ENCODE measurements around the gene CREB3L4.

CREB3L4 gene

GRCh38 chr1:153932156-153933131 lies 35.3 kb upstream of the CREB3L4 start:
- no peak for TF ChIP-seq CTCF (IDR thresholded peaks at IDR 0.05; ENCODE audit: low read depth, low read length)
- no peak overlapping the region for H3K4me3 ChIP-seq (ENCODE audit: low read depth, low read length)
- no peak for DNase-seq (ENCODE audit: low read depth, low spot score)
- in situ Hi-C loops (cut with HindIII; ENCODE audit: low sequenced_read_pairs) = no loop called here

- H3K4me3 ChIP-seq (ENCODE audit: low read depth, low read length) = no peak overlapping the region
- no peak for TF ChIP-seq CTCF (IDR thresholded peaks at IDR 0.05; ENCODE audit: low read depth, low read length)
- DNase-seq (ENCODE audit: low read depth, low spot score) = no peak
- in situ Hi-C loops (cut with HindIII; ENCODE audit: low sequenced_read_pairs) = no loop called here
Observed at GRCh38 chr1:153933430-153933829, 34.3 kb upstream of the CREB3L4 start.

- in situ Hi-C loops (cut with HindIII; ENCODE audit: low sequenced_read_pairs) = no loop called here
Observed at GRCh38 chr1:153933955-153934354, 33.7 kb upstream of the CREB3L4 start.

GRCh38 chr1:153934746-153935145 lies 33.0 kb upstream of the CREB3L4 start:
- H3K4me3 ChIP-seq (ENCODE audit: low read depth, low read length) = no peak overlapping the region
- in situ Hi-C loops (cut with HindIII; ENCODE audit: low sequenced_read_pairs) = no loop called here
- DNase-seq (ENCODE audit: low read depth, low spot score) = no peak
- no peak for TF ChIP-seq CTCF (IDR thresholded peaks at IDR 0.05; ENCODE audit: low read depth, low read length)

More at GRCh38 chr1:153933955-153934354, 33.7 kb upstream of the CREB3L4 start:
- no peak for DNase-seq (ENCODE audit: low read depth, low spot score)
- TF ChIP-seq CTCF (IDR thresholded peaks at IDR 0.05; ENCODE audit: low read depth, low read length) = no peak
- no peak overlapping the region for H3K4me3 ChIP-seq (ENCODE audit: low read depth, low read length)

GRCh38 chr1:153936011-153936802 lies 31.5 kb upstream of the CREB3L4 start:
- in situ Hi-C loops (cut with HindIII; ENCODE audit: low sequenced_read_pairs) = no loop called here
- TF ChIP-seq CTCF (IDR thresholded peaks at IDR 0.05; ENCODE audit: low read depth, low read length) = no peak
- no peak for DNase-seq (ENCODE audit: low read depth, low spot score)
- H3K4me3 ChIP-seq (ENCODE audit: low read depth, low read length) = no peak overlapping the region

GRCh38 chr1:153937331-153937730 lies 30.4 kb upstream of the CREB3L4 start:
- DNase-seq (ENCODE audit: low read depth, low spot score) = no peak
- H3K4me3 ChIP-seq (ENCODE audit: low read depth, low read length) = no peak overlapping the region
- in situ Hi-C loops (cut with HindIII; ENCODE audit: low sequenced_read_pairs) = no loop called here
- no peak for TF ChIP-seq CTCF (IDR thresholded peaks at IDR 0.05; ENCODE audit: low read depth, low read length)

Data from astrocyte of the spinal cord (primary cell).